GM23338 (cell line): ENCODE data around the gene FLNB. TPM values are rescaled to one million over a fixed set of nuclear protein-coding genes. Genes with fewer than 3 reads are reported as not detected.

Source experiments
- ATAC-seq: fragments of 200-7000 bp; cut with Tn5 transposase; 3 replicates; pipeline ENCODE4 v1.9.1; 2020
- DNase-seq: peaks from one replicate; pipeline ENCODE4 v3.0.0-alpha.2; 2015; ENCODE audit warnings: low spot score
- H2AFZ ChIP-seq: fragments of 200-600 bp; sonication (generic); 2 replicates; pipeline ENCODE4 v1.8.0; 2016; ENCODE audit warnings: antibody characterized with exemption, mild to moderate bottlenecking, moderate library complexity
- H3F3A ChIP-seq: fragments of 200-600 bp; sonication (generic); replicated peaks from 2 replicates; pipeline ENCODE4 v1.8.0; 2017; ENCODE audit warnings: antibody characterized with exemption, mixed run types, low read depth
- H3K27ac ChIP-seq: fragments of 200-600 bp; sonication (generic); 2 replicates; pipeline ENCODE4 v1.6.1; 2016; ENCODE audit warnings: low read depth
- H3K27me3 ChIP-seq: fragments of 200-600 bp; sonication (generic); 2 replicates; pipeline ENCODE4 v1.8.0; 2016; ENCODE audit warnings: mild to moderate bottlenecking, mixed run types, moderate library complexity; ENCODE audit not compliant: insufficient read depth
- H3K36me3 ChIP-seq: fragments of 200-600 bp; sonication (generic); 2 replicates; pipeline ENCODE4 v1.8.0; 2016; ENCODE audit warnings: mild to moderate bottlenecking; ENCODE audit not compliant: insufficient read depth
- H3K4me1 ChIP-seq: fragments of 200-600 bp; sonication (generic); 2 replicates; pipeline ENCODE4 v1.8.0; 2016; ENCODE audit warnings: mild to moderate bottlenecking, moderate library complexity; ENCODE audit not compliant: insufficient read depth
- H3K4me2 ChIP-seq: fragments of 200-600 bp; sonication (generic); 2 replicates; pipeline ENCODE4 v1.7.1; 2017; ENCODE audit warnings: mixed run types
- H3K4me3 ChIP-seq: fragments of 200-600 bp; sonication (generic); 2 replicates; pipeline ENCODE4 v1.6.1; 2016; ENCODE audit warnings: mixed run types
- H3K79me2 ChIP-seq: fragments of 200-600 bp; sonication (generic); replicated peaks from 2 replicates; pipeline ENCODE4 v1.8.0; 2017; ENCODE audit warnings: mild to moderate bottlenecking; ENCODE audit not compliant: insufficient read depth
- H3K9me2 ChIP-seq: fragments of 200-600 bp; sonication (generic); 2 replicates; pipeline ENCODE4 v1.8.0; 2017; ENCODE audit not compliant: insufficient read depth
- H4K20me1 ChIP-seq: fragments of 200-600 bp; sonication (generic); replicated peaks from 2 replicates; pipeline ENCODE4 v1.8.0; 2017; ENCODE audit warnings: mild to moderate bottlenecking; ENCODE audit not compliant: insufficient read depth
- H3K27ac Mint-ChIP-seq: 2 replicates; pipeline ENCODE4 v1.8.0; 2020; ENCODE audit warnings: inconsistent platforms, mild to moderate bottlenecking, moderate library complexity, mixed read lengths
- H3K27me3 Mint-ChIP-seq: 3 replicates; pipeline ENCODE4 v1.8.0; 2022; ENCODE audit warnings: low read depth, mild to moderate bottlenecking, moderate library complexity, mixed read lengths, inconsistent platforms; ENCODE audit not compliant: insufficient read depth, poor library complexity
- H3K36me3 Mint-ChIP-seq: 3 replicates; pipeline ENCODE4 v1.8.0; 2021; ENCODE audit warnings: low read depth, mild to moderate bottlenecking, inconsistent platforms, moderate library complexity, mixed read lengths
- H3K4me1 Mint-ChIP-seq: 3 replicates; pipeline ENCODE4 v1.8.0; 2020; ENCODE audit warnings: mild to moderate bottlenecking, inconsistent platforms, mixed read lengths
- H3K4me3 Mint-ChIP-seq: 3 replicates; pipeline ENCODE4 v1.8.0; 2021; ENCODE audit warnings: moderate library complexity, mild to moderate bottlenecking, inconsistent platforms, mixed read lengths
- H3K9me3 Mint-ChIP-seq: 3 replicates; pipeline ENCODE4 v1.8.0; 2020; ENCODE audit warnings: moderate library complexity, mild to moderate bottlenecking, inconsistent platforms, mixed read lengths
- EZH2 ChIP-seq: fragments of 200-600 bp; sonication (generic); IDR thresholded peaks from one replicate; pipeline ENCODE4 v1.8.0; 2017; ENCODE audit warnings: antibody characterized with exemption, mild to moderate bottlenecking, low read depth; ENCODE audit not compliant: unreplicated experiment
- POLR2AphosphoS5 ChIP-seq: IDR thresholded peaks from 2 replicates; pipeline ENCODE4 v1.6.1; 2016; ENCODE audit warnings: antibody characterized with exemption, low read depth
- ZNF114 ChIP-seq: fragments of 250-450 bp; sonication (Bioruptor Pico); IDR thresholded peaks from 2 replicates; pipeline ENCODE4 v1.5.0; 2020; ENCODE audit warnings: mild to moderate bottlenecking, moderate library complexity
- ZNF331 ChIP-seq: fragments of 250-450 bp; sonication (Bioruptor Pico); IDR thresholded peaks from 2 replicates; pipeline ENCODE4 v1.5.0; 2020; ENCODE audit warnings: low read depth, mild to moderate bottlenecking, moderate library complexity
- long read RNA-seq: library from polyadenylated mRNA; unstranded; transcript quantifications from one replicate; pipeline ENCODE4 v2.0.0, GENCODE V29; 2020; ENCODE audit not compliant: unreplicated experiment
- polyA plus RNA-seq: library from polyadenylated mRNA; unstranded; fragments of >200 nt; fragmentation: Nextera tagmentation; extraction: Ambion mirVana; gene quantifications from 2 replicates; pipeline ENCODE4 v1.2.1, GENCODE V29; 2016
- total RNA-seq: library from RNA; depleted of rRNA; stranded (reverse); fragments of >200 nt; shearing (Covaris generic); gene quantifications from 2 replicates; pipeline ENCODE4 v1.2.3, GENCODE V29; 2014; rRNA removed
- TF ChIP-seq, protein P1 (sequence below), 2 experiments: fragments of 200-600 bp in 1 of 2; sonication (generic) in 1 of 2; conservative IDR thresholded peaks; 2 replicates each; pipeline versions ENCODE4 v1.5.1 to v1.6.1; 2016 to 2017; ENCODE audit warnings: antibody characterized with exemption in 2 of 2, low read depth in 2 of 2, mild to moderate bottlenecking in 2 of 2, moderate library complexity in 1 of 2
- TF ChIP-seq, protein P2 (sequence below): IDR thresholded peaks from one replicate; pipeline ENCODE4 v1.6.1; 2018; ENCODE audit warnings: antibody characterized with exemption; ENCODE audit not compliant: unreplicated experiment

Gene FLNB, protein sequence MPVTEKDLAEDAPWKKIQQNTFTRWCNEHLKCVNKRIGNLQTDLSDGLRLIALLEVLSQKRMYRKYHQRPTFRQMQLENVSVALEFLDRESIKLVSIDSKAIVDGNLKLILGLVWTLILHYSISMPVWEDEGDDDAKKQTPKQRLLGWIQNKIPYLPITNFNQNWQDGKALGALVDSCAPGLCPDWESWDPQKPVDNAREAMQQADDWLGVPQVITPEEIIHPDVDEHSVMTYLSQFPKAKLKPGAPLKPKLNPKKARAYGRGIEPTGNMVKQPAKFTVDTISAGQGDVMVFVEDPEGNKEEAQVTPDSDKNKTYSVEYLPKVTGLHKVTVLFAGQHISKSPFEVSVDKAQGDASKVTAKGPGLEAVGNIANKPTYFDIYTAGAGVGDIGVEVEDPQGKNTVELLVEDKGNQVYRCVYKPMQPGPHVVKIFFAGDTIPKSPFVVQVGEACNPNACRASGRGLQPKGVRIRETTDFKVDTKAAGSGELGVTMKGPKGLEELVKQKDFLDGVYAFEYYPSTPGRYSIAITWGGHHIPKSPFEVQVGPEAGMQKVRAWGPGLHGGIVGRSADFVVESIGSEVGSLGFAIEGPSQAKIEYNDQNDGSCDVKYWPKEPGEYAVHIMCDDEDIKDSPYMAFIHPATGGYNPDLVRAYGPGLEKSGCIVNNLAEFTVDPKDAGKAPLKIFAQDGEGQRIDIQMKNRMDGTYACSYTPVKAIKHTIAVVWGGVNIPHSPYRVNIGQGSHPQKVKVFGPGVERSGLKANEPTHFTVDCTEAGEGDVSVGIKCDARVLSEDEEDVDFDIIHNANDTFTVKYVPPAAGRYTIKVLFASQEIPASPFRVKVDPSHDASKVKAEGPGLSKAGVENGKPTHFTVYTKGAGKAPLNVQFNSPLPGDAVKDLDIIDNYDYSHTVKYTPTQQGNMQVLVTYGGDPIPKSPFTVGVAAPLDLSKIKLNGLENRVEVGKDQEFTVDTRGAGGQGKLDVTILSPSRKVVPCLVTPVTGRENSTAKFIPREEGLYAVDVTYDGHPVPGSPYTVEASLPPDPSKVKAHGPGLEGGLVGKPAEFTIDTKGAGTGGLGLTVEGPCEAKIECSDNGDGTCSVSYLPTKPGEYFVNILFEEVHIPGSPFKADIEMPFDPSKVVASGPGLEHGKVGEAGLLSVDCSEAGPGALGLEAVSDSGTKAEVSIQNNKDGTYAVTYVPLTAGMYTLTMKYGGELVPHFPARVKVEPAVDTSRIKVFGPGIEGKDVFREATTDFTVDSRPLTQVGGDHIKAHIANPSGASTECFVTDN (N-terminal part only)
- 155 and 179 TPM in 2 replicates for total RNA-seq
- 36.5 and 39.7 TPM in 2 replicates for polyA plus RNA-seq
- long read RNA-seq, partial matches to known transcripts = 3 of 7 reads
- long read RNA-seq, other reads (novel, unspliced or antisense) = 4 of 7 reads

DNA sequence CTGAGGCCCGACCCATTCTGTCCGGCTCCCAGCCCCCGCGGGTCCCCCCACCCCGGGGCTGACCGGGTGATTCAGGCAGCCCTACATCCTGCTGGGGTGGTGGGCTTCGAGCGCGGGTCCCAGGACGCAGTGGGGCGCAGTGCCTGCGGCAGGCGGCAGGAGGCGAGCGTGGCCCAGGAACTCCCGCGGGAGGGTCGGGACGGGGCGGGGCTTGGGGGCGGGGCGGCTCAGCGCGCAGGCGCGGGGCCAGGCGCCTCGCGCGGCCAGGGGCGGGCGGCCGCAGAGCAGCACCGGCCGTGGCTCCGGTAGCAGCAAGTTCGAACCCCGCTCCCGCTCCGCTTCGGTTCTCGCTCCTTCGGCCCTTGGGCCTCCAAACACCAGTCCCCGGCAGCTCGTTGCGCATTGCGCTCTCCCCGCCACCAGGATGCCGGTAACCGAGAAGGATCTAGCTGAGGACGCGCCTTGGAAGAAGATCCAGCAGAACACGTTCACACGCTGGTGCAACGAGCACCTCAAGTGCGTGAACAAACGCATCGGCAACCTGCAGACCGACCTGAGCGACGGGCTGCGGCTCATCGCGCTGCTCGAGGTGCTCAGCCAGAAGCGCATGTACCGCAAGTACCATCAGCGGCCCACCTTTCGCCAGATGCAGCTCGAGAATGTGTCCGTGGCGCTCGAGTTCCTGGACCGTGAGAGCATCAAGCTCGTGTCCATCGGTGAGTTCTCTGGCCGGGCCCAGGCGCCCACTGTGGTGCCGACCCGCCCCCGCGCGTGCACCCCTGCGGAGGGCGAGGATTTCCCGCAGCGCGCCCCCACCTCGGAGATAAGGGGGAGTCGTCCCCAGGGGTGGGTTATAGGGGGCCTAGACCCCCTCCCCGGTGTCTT, at the start of gene FLNB:
TSS of gene FLNB (plus strand) at position 282 of the 885 bp plus-strand sequence. CDS start at position 425, 143 bp downstream.
- H3K27ac Mint-ChIP-seq = peak within 1 kb of the TSS; percentile 81; the same call in 1 of the 2 replicates
- H3K4me2 ChIP-seq = peak within 1 kb of the TSS; percentile 96
- peaks cover 51% of the 10 kb centered on the region for H3K79me2 ChIP-seq
- peaks cover 3% of the 10 kb centered on the region for H3K27me3 Mint-ChIP-seq
- H3K4me1 ChIP-seq = peaks cover 33% of the 10 kb centered on the region
- H3K27ac ChIP-seq = 0 out of 2 replicates have a peak within 1 kb of the TSS, but pooled peaks have one; percentile 69
- no peaks in the 10 kb centered on the region for H3K36me3 Mint-ChIP-seq
- H3K4me1 Mint-ChIP-seq = peaks cover 35% of the 10 kb centered on the region
- H3F3A ChIP-seq = no peaks in the 10 kb centered on the region
- peak within 1 kb of the TSS; percentile 91 for H2AFZ ChIP-seq
- H3K9me2 ChIP-seq = no peaks in the 10 kb centered on the region
- H3K9me3 Mint-ChIP-seq = no peaks in the 10 kb centered on the region
- H3K27me3 ChIP-seq = no peaks in the 10 kb centered on the region
- DNase-seq (peak; percentile 86), ATAC-seq (peak; percentile 58)
- H4K20me1 ChIP-seq = peaks cover 13% of the 10 kb centered on the region
- H3K4me3 Mint-ChIP-seq = peak within 1 kb of the TSS; percentile 92
- H3K36me3 ChIP-seq = no peaks in the 10 kb centered on the region
- TF ChIP-seq EZH2 (no peak), ZNF331 (CRISPR knock-in tag) (no peak), POLR2AphosphoS5 (peak; percentile 89), ZNF114 (CRISPR knock-in tag) (no peak)
- TF ChIP-seq, protein P1, sequence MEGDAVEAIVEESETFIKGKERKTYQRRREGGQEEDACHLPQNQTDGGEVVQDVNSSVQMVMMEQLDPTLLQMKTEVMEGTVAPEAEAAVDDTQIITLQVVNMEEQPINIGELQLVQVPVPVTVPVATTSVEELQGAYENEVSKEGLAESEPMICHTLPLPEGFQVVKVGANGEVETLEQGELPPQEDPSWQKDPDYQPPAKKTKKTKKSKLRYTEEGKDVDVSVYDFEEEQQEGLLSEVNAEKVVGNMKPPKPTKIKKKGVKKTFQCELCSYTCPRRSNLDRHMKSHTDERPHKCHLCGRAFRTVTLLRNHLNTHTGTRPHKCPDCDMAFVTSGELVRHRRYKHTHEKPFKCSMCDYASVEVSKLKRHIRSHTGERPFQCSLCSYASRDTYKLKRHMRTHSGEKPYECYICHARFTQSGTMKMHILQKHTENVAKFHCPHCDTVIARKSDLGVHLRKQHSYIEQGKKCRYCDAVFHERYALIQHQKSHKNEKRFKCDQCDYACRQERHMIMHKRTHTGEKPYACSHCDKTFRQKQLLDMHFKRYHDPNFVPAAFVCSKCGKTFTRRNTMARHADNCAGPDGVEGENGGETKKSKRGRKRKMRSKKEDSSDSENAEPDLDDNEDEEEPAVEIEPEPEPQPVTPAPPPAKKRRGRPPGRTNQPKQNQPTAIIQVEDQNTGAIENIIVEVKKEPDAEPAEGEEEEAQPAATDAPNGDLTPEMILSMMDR (conservative IDR thresholded peaks at IDR 0.05; ENCODE audit: low read depth in 2 of 2) = peak; percentile 51 to 83
- TF ChIP-seq, protein P2, sequence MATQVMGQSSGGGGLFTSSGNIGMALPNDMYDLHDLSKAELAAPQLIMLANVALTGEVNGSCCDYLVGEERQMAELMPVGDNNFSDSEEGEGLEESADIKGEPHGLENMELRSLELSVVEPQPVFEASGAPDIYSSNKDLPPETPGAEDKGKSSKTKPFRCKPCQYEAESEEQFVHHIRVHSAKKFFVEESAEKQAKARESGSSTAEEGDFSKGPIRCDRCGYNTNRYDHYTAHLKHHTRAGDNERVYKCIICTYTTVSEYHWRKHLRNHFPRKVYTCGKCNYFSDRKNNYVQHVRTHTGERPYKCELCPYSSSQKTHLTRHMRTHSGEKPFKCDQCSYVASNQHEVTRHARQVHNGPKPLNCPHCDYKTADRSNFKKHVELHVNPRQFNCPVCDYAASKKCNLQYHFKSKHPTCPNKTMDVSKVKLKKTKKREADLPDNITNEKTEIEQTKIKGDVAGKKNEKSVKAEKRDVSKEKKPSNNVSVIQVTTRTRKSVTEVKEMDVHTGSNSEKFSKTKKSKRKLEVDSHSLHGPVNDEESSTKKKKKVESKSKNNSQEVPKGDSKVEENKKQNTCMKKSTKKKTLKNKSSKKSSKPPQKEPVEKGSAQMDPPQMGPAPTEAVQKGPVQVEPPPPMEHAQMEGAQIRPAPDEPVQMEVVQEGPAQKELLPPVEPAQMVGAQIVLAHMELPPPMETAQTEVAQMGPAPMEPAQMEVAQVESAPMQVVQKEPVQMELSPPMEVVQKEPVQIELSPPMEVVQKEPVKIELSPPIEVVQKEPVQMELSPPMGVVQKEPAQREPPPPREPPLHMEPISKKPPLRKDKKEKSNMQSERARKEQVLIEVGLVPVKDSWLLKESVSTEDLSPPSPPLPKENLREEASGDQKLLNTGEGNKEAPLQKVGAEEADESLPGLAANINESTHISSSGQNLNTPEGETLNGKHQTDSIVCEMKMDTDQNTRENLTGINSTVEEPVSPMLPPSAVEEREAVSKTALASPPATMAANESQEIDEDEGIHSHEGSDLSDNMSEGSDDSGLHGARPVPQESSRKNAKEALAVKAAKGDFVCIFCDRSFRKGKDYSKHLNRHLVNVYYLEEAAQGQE = peak; percentile 15
- H3K4me3 ChIP-seq = peak within 1 kb of the TSS; percentile 100
